Endothelial cell of umbilical vein (primary cell): Measurements from ENCODE around the gene C4orf50. TPM values are rescaled to one million over a fixed set of nuclear protein-coding genes. Genes with fewer than 3 reads are reported as not detected.

Experiments used
- BruUV-seq: library from RNA; stranded (reverse); fragments of 400-500 nt; replicated peaks from 2 replicates; lab custom pipeline; 2021; lab: Mats Ljungman, UMichigan
- CTCF ChIA-PET: fragments of 300-600, 350-600 bp; sonication (Branson Sonifier 250); formaldehyde crosslinking; loops from one replicate; lab custom pipeline; 2021; ENCODE audit warnings: antibody characterized with exemption, inconsistent platforms; lab: Charles Lee
- POLR2A ChIA-PET: fragments of 300-600, 350-600 bp; sonication (Branson Sonifier 250); formaldehyde crosslinking; loops from one replicate; lab custom pipeline; 2021; ENCODE audit warnings: antibody characterized with exemption, inconsistent platforms; lab: Charles Lee
- DNase-seq: peaks from one replicate; pipeline ENCODE4 v3.0.0-alpha.2; 2011; ENCODE audit warnings: low read depth, low spot score
- FAIRE-seq: peaks from 2 replicates; lab custom pipeline; 2011; peaks lifted over from hg19 to GRCh38; lab: Jason Lieb, UNC
- H2AFZ ChIP-seq: 2 replicates; pipeline ENCODE4 v1.6.0; 2012; ENCODE audit warnings: low read depth, low read length, control low read depth, inconsistent platforms
- H3K27ac ChIP-seq: 2 replicates; pipeline ENCODE4 v1.5.1; 2011; ENCODE audit warnings: low read depth, mild to moderate bottlenecking, control low read depth, low read length, moderate library complexity; ENCODE audit not compliant: insufficient read depth
- H3K27me3 ChIP-seq, 2 experiments: 2 replicates each; pipeline versions ENCODE4 v1.6.0 to v1.6.1; 2011; ENCODE audit warnings: low read length in 2 of 2, mixed read lengths in 1 of 2; ENCODE audit not compliant: control insufficient read depth in 2 of 2, insufficient read depth in 2 of 2
- H3K36me3 ChIP-seq, 2 experiments: 2 replicates in 1 of 2; 3 replicates in 1 of 2; pipeline ENCODE4 v1.5.1; 2011; ENCODE audit warnings: low read length in 2 of 2, mild to moderate bottlenecking in 1 of 2, moderate library complexity in 1 of 2; ENCODE audit not compliant: control insufficient read depth in 2 of 2, insufficient read depth in 2 of 2; ENCODE audit errors: extremely low read depth in 1 of 2
- H3K4me1 ChIP-seq: 3 replicates; pipeline ENCODE4 v1.5.1; 2011; ENCODE audit warnings: mild to moderate bottlenecking, low read length; ENCODE audit not compliant: control insufficient read depth, insufficient read depth; ENCODE audit errors: extremely low read depth
- H3K4me2 ChIP-seq: 2 replicates; pipeline ENCODE4 v1.6.1; 2011; ENCODE audit warnings: low read length, control low read depth, mixed read lengths; ENCODE audit not compliant: insufficient read depth
- H3K4me3 ChIP-seq, 3 experiments: fragments of 200-600 bp in 1 of 3; sonication (generic), shearing (Covaris generic) in 1 of 3; replicated peaks in 1 of 3; 2 replicates each; pipeline ENCODE4 v1.5.1; 2011 to 2016; ENCODE audit warnings: control low read depth in 3 of 3, low read length in 3 of 3, mild to moderate bottlenecking in 2 of 3, inconsistent platforms in 1 of 3, low read depth in 1 of 3, moderate library complexity in 1 of 3; ENCODE audit not compliant: insufficient read depth in 1 of 3
- H3K79me2 ChIP-seq: 2 replicates; pipeline ENCODE4 v1.6.0; 2012; ENCODE audit warnings: low read length, inconsistent platforms; ENCODE audit not compliant: control insufficient read depth, insufficient read depth
- H3K9ac ChIP-seq: replicated peaks from 2 replicates; pipeline ENCODE3; 2011; ENCODE audit warnings: low read length, control low read depth; ENCODE audit not compliant: insufficient read depth; ENCODE audit errors: extremely low read depth
- H3K9me1 ChIP-seq: replicated peaks from 3 replicates; pipeline ENCODE4 v1.6.0; 2011; ENCODE audit warnings: mild to moderate bottlenecking, low read length; ENCODE audit not compliant: control insufficient read depth, insufficient read depth; ENCODE audit errors: extremely low read depth
- H3K9me3 ChIP-seq: replicated peaks from 2 replicates; pipeline ENCODE4 v1.5.1; 2012; ENCODE audit warnings: low read length, inconsistent platforms; ENCODE audit not compliant: control insufficient read depth, insufficient read depth
- H4K20me1 ChIP-seq: replicated peaks from 2 replicates; pipeline ENCODE3; 2011; ENCODE audit warnings: mild to moderate bottlenecking, low read length; ENCODE audit not compliant: control insufficient read depth, insufficient read depth; ENCODE audit errors: extremely low read depth
- CTCF ChIP-seq, 2 donors: IDR thresholded peaks; 1 replicate in 1 of 2; 2 replicates in 1 of 2; pipeline ENCODE4 v1.5.1; 2011; ENCODE audit warnings: low read length in 2 of 2, mild to moderate bottlenecking in 2 of 2, moderate library complexity in 2 of 2, control low read depth in 1 of 2, inconsistent platforms in 1 of 2, low read depth in 1 of 2; ENCODE audit not compliant: insufficient read depth in 1 of 2; ENCODE audit errors: extremely low read depth in 1 of 2
- EZH2 ChIP-seq: IDR thresholded peaks from 2 replicates; pipeline ENCODE4 v1.6.1; 2012; ENCODE audit warnings: borderline replicate concordance, low read depth, mild to moderate bottlenecking, moderate library complexity, low read length, inconsistent platforms; ENCODE audit not compliant: severe bottlenecking
- FOS ChIP-seq: IDR thresholded peaks from 2 replicates; pipeline ENCODE4 v1.6.1; 2011; ENCODE audit warnings: mild to moderate bottlenecking, low read length, moderate library complexity, borderline replicate concordance; ENCODE audit not compliant: insufficient read depth
- GATA2 ChIP-seq: IDR thresholded peaks from 2 replicates; pipeline ENCODE4 v1.7.0; 2011; ENCODE audit warnings: low read depth, mild to moderate bottlenecking, moderate library complexity, mixed read lengths, low read length; ENCODE audit not compliant: insufficient read length, insufficient read depth
- JUN ChIP-seq: IDR thresholded peaks from 2 replicates; pipeline ENCODE4 v1.6.1; 2011; ENCODE audit warnings: borderline replicate concordance, low read depth; ENCODE audit not compliant: insufficient read length, insufficient read depth
- MAX ChIP-seq: IDR thresholded peaks from 2 replicates; pipeline ENCODE4 v1.6.1; 2011; ENCODE audit not compliant: insufficient read depth, insufficient read length
- MYC ChIP-seq: IDR thresholded peaks from one replicate; pipeline ENCODE4 v1.6.1; 2011; ENCODE audit warnings: mild to moderate bottlenecking, low read depth, low read length
- POLR2A ChIP-seq: IDR thresholded peaks from 2 replicates; pipeline ENCODE4 v1.6.1; 2012; ENCODE audit warnings: low read depth, mild to moderate bottlenecking, control low read depth, low read length
- POLR2AphosphoS5 ChIP-seq: IDR thresholded peaks from 2 replicates; pipeline ENCODE4 v1.6.1; 2012; ENCODE audit warnings: low read depth, mild to moderate bottlenecking, control low read depth, low read length, moderate library complexity; ENCODE audit not compliant: insufficient read depth
- dilution Hi-C: fragments of 300-500 bp; cut with MboI; formaldehyde crosslinking; loops from one replicate; pipeline ENCODE4 v1.15.0; 2019; ENCODE audit warnings: low sequenced_read_pairs; ENCODE audit not compliant: extremely low pct_ligation_motif_present
- intact Hi-C: fragments of 100-400 bp; cut with micrococcal nuclease; formaldehyde crosslinking; loops from one replicate; pipeline ENCODE4 v1.10.0; 2022
- polyA plus RNA-seq, 4 experiments: library from polyadenylated mRNA; depleted of rRNA in 3 of 4; stranded (reverse) in 3 of 4; unstranded in 1 of 4; fragments of >200 nt; gene quantifications; 2 replicates each; pipeline versions ENCODE4 v1.2.1 to v1.2.3, GENCODE V29; 2011 to 2012; ENCODE audit warnings: missing spikeins in 1 of 4
- total RNA-seq: library from RNA; stranded (reverse); gene quantifications from 2 replicates; pipeline ENCODE4 v1.2.3, GENCODE V29; 2021

The C4orf50 gene
- total and polyA plus RNA-seq, 2 donors (not counting 3 experiments of a cell fraction or from before 2014, with no cell fraction given), result not detected

GRCh38 chr4:6002926-6003325, 15.3 kb downstream of the C4orf50 start:
- H3K4me1 ChIP-seq, result no peaks in the 10 kb centered on the region
- POLR2A ChIA-PET, result no interaction called here
- H3K4me2 ChIP-seq, result no peak overlapping the region
- H3K27me3 ChIP-seq, result no peaks in the 10 kb centered on the region
- no peak overlapping the region for H3K27ac ChIP-seq
- intact Hi-C loops, result no loop called here
- dilution Hi-C loops, result no loop called here
- no peaks in the 10 kb centered on the region for H3K36me3 ChIP-seq
- TF ChIP-seq MAX (no peak), JUN (no peak), POLR2A (no peak), FOS (no peak), POLR2AphosphoS5 (no peak), GATA2 (no peak), MYC (no peak), CTCF (IDR thresholded peaks at IDR 0.05; ENCODE audit: extremely low read depth in 1 of 2, insufficient read depth in 1 of 2, low read depth in 1 of 2, low read length in 2 of 2) (no peak), EZH2 (no peak)
- no peaks in the 10 kb centered on the region for H3K9me3 ChIP-seq
- H2AFZ ChIP-seq, result no peak overlapping the region
- FAIRE-seq, result no peak
- no peak overlapping the region for H3K4me3 ChIP-seq
- DNase-seq, result no peak
- no peaks in the 10 kb centered on the region for H3K79me2 ChIP-seq
- H4K20me1 ChIP-seq, result no peaks in the 10 kb centered on the region
- CTCF ChIA-PET, result no interaction called here
- BruUV-seq, result no TSS peak
- H3K9ac ChIP-seq, result no peak overlapping the region
- no peaks in the 10 kb centered on the region for H3K9me1 ChIP-seq
